HK-2 (cell line): ENCODE measurements around the gene LSM4.
A peak's percentile ranks its signal among the peaks of the same experiment; 100 is the strongest.

Source experiments
- DNase-seq: peaks from one replicate; pipeline ENCODE4 v3.0.0-alpha.2; 2018; ENCODE audit not compliant: unreplicated experiment

LSM4 gene

DNA sequence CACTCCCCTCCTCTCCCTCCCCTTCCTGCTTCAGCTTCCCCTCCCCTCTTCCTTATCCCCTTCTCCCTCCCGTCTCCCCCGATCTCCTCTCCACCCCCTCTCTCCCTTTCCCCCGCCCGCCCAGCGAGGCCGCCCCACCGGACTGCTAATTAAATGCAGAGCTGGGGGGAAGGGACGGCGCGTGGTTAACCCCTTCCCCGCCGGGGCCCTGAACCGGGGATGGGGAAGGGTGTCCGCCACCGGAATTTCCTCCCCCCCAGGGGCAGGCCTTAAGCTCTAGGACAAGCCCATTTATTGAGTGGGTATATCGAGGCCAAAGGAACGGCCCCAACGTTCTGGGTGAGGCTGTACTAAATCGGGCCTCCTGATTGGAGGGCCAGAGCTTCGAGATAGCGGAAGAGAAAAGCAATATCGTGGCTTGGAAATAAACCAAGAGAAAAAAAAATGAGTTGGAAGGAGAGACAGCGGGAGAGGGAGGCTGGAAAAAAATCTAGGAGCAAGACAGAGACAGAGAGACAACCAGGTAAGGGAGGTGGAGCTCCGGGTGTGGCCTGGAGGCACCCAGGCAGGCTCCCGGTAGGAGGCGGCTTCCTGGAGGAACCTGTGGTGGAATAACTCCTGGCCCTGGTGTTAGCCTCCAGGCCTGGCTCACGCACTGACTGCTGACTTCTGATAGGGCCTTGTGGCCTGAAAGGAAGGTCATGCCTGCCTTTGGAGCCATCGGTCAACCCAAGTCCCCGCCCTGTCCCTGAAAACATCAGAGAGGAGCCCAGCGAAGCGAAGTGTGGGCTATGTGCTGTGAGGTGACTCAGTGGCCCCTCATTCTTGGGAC lies 29.9 kb downstream of the LSM4 start:
- peak; percentile 93 for DNase-seq

DNA sequence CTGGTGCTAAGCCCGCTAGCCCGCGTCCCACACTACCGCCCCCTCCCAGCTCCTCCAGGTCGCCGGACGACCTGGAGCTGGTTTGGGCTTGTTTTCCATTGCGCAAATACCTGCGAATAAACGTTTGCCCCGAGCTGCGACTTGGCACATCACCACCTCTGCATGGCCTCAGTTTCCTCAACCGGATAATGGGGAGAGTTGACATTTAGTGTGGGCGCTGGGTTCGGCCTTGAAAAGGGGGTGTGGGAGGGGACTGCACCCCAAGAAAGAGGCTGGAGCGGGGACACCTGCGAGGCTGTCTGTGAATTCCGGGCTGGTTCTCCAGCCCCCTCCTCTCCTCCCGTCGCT lies 30.4 kb downstream of the LSM4 start:
- DNase-seq = peak; percentile 45

DNA sequence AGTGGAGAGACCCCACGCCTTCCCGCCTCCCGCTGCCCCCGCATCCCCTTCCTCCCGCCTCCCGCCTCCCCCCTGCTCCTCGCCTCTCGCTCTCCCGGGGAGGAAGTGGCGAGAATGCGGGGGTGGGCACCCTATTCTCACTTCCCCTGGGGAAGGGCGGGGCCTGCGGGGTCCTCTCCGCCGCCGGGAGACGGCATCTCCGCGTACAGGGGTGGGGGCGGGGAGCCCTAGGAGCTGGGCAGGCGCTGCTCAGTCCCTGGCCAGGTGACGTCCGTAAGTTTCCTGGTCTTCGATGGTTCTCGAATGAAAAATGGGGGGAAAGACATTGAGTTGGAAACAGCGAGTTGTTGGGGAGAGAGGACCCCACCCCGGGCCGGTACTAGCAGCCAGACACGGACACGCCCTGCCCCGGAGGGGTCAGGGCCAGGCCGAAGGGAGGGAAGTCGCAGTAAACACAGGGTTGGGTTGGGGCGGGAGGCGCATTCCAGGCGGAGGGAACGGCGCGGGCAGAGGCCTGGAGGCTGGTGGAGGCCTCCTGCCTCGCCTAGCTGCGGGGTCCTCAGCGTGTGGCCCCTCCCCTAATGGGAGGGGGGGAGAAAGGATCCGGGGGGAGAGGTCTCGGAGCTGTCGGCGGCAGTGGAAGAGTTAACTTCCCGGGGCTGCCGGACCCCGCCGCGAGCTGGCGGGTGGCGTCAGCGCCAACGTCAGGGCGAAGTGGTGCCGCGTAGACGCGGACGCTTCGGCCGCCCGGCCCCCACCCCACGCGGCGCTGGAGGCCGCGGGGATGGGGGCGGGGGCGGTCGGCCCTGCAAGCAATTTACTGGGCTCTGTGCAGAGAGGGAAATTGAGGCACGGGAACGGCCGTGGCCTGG lies 31.1 kb downstream of the LSM4 start:
- peak; percentile 79 for DNase-seq

DNA sequence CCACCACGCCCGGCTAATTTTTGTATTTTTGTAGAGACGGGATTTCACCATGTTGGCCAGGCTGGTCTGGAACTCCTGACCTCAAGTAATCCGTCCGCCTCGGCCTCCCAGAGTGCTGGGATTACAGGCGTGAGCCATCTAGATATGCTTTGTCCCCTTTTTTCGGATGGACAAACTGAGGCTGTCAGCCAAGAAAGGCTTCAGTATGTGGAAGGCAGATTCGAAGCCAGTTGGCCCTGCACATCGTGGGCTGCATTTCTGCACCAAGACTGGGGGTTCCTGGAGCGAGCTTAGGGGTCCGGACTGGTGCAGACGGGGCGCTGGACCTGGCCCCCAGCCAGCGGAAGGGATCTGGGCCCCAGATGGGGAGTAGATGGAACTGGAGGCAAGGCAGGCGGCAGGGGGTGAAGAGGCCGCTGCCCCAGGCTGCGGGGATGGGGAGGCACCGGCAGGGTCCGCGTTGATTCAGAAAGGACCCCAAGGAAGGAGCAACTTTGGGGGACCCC lies 31.8 kb downstream of the LSM4 start:
- DNase-seq = no peak

- no peak for DNase-seq
These were observed 32.4 kb downstream of the LSM4 start for GRCh38 chr19:18290302-18291018.

GRCh38 chr19:18289471-18290301 lies 33.2 kb downstream of the LSM4 start:
- no peak for DNase-seq

GRCh38 chr19:18287836-18288772 lies 34.8 kb downstream of the LSM4 start:
- DNase-seq = no peak

GRCh38 chr19:18286973-18287635 lies 35.8 kb downstream of the LSM4 start:
- no peak for DNase-seq

DNA sequence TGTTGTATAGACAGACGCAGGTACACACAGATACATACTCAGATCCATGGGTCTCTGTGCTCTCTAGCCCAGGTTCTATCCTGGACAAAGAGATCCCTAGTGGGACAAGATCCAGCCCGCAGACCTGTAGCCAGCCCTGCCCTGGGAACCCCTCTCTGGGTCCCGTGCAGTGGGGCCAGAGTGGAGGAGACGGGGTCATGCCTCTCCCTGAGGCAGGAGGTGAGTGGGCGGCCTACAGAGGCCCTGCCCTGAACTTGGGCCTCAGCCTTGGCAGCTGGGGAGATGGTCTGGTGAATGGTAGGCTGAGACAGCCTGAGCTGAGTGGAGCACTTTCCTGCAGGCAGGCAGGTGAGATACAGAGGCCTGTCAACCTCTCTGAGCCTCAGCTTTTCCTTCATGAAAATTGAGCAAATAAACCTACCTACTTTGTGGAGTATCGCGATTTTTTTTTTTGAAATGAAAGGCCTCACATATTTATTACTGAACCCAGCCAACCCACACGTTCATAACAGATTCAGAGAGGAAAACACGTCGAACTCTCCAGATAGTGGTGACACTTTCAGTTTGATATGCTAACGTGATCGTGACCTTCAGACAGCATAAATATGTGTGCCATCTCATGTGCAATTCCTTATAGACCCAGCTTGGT lies 38.0 kb downstream of the LSM4 start:
- no peak for DNase-seq

- no peak for DNase-seq
These were observed 39.5 kb downstream of the LSM4 start for GRCh38 chr19:18283338-18283737.

- no peak for DNase-seq
These were observed 40.1 kb downstream of the LSM4 start for GRCh38 chr19:18282788-18283141.

- DNase-seq = no peak
These were observed 40.7 kb downstream of the LSM4 start for GRCh38 chr19:18282021-18282787.

GRCh38 chr19:18281082-18282020 lies 41.5 kb downstream of the LSM4 start, which contains the start of gene JUND:
Gene JUND (minus strand): TSS chr19:18281622. CDS start chr19:18281484, 138 bp downstream.
- DNase-seq = peak; percentile 98

DNA sequence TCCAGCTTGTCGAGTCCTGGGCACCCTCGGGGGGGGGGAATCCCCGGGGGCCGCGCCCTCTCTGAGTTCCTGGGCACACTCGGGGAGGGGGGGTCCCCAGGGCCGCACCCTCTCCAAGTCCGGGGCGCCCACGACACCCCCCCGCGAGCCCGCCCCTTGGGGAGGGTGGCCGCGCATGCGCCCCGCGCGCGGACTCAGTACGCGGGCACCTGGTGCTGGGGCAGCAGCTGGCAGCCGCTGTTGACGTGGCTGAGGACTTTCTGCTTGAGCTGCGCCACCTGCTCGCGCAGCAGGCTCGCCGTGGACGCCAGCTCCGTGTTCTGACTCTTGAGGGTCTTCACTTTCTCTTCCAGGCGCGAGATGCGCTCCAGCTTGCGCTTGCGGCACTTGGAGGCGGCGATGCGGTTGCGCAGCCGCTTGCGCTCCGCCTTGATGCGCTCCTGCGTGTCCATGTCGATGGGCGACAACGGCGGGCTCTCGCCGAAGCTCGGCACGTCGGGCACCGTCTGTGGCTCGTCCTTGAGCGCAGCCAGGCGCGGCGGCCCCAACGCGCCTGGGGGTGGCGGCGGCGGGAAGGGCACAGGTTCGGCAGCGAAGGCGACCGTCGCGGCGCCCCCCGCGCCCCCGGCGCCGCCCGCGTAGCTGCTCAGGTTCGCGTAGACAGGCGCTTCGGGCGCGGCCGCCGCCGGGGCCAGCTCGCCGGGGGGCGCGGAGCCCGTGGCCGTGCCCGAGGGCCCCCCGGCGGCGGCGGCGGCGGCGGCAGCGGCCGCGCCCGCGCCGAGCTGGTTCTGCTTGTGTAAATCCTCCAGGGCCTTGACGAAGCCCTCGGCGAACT lies 42.4 kb downstream of the LSM4 start:
- DNase-seq = peak; percentile 57

- DNase-seq = peak; percentile 86
These were observed 43.2 kb downstream of the LSM4 start for GRCh38 chr19:18279516-18280246.

DNA sequence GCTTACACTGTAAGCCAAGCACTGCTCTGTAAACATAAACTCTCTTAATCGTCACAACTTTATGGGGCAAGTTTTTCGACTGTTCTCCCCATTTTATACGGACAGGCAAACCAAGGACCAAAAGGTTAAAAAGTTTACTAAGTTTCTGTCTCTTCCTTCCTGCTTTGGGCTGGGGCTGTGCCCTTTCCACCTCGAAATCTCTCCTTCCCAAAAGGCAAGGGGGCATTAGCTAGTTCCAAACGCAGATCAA lies 43.7 kb downstream of the LSM4 start:
- DNase-seq = no peak
